Measurements from ENCODE around the gene S1PR2.
A peak's percentile ranks its signal among the peaks of the same experiment; 100 is the strongest.

Gene S1PR2

DNA sequence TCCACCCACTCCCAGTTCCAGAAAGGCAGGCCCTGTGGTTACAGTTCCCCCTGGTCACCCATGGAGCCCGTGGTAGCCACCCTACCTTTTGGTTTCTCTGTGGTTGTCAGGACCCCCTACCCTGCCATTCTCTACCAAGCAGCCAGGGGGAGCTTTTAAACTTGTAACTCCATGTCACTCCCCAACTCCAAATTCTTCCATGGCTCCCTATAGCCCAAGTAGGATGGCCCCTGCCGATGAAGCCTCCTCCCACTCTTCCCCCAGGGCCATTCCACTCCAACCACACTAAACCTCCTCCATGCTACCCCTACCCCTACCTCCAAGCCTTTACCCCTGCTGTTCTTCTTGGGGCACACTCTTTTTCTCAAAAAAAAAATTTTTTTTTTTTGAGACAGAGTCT is 2.2 kb downstream of the S1PR2 start:
- DNase-seq (ENCODE audit: low spot score): no peak
- Histone ChIP-seq H3K27ac (peak overlapping the region in 1 of 2 donors; percentile 62), H3K4me3 (peak overlapping the region; percentile 13)
- TF ChIP-seq, protein P1, sequence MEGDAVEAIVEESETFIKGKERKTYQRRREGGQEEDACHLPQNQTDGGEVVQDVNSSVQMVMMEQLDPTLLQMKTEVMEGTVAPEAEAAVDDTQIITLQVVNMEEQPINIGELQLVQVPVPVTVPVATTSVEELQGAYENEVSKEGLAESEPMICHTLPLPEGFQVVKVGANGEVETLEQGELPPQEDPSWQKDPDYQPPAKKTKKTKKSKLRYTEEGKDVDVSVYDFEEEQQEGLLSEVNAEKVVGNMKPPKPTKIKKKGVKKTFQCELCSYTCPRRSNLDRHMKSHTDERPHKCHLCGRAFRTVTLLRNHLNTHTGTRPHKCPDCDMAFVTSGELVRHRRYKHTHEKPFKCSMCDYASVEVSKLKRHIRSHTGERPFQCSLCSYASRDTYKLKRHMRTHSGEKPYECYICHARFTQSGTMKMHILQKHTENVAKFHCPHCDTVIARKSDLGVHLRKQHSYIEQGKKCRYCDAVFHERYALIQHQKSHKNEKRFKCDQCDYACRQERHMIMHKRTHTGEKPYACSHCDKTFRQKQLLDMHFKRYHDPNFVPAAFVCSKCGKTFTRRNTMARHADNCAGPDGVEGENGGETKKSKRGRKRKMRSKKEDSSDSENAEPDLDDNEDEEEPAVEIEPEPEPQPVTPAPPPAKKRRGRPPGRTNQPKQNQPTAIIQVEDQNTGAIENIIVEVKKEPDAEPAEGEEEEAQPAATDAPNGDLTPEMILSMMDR (IDR thresholded peaks at IDR 0.05): peak; percentile 34

DNA sequence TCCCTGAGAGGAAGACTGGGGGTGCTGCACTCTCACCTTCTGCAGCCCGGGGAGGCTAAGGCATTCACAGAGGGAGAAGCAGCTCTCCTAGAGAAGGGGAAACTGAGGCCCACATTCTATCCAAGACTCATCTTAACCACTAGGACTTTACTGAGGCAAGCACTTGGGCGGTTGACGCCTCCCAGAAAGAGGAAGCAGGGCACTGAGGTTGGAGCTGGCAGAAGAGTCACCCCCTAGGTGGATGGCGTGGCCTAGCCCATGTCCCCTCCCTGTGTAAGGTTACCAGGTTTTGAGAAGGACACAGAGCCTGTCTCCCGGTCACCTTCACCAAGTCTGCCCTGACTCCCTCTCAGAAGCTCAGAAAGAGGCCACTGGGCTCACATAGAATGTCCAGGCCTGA is 2.7 kb downstream of the S1PR2 start:
- DNase-seq (ENCODE audit: low spot score): no peak
- Histone ChIP-seq H3K27ac (peak overlapping the region in 1 of 2 donors; percentile 62), H3K4me3 (peak overlapping the region; percentile 13)
- TF ChIP-seq, protein P1 (IDR thresholded peaks at IDR 0.05): no peak

DNA sequence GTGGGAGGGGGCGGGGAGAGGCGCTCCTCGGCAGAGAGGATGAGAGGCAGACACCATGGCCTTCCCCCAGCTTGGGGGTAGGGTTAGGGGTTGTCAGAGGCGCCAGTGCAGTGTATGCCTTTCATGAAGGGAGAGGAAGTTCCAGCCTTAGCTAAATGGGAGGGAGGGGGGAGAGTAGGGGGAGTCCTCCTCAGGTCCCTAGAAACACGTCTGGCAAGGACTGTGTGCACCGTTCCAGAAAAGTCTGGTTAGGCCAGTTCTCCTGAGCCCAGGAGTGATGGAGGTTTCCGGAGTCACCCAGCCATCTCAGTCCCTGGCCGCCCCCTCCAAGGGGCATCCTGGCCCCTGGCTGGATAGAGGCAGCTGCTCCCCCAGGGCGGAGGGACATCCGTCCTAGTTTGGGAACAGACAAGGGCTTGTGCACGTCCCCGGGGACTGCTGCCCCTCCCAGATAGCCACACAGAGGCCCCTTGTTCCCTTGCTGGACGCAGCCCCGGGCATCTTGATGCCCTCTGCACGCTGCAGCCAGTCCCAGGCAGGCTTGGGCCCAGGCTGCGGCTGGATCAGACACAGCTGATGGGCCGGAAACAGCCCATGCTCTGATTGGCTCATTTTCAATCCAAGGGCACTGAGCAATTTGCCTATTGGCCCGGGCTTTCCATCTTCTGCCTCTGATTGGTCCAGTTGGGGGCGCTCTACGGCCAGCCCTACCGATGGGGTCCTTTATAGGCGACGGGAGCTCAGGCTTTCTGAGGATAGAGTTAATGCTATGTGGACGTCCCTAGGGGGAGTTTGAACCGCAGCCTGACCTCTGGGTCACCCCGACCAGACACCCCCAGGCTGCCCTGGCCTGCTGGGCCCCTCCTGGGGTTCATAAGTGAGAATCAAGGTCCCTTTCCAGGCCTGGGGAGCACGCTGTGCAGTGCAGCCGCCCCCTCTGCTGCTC is 3.8 kb downstream of the S1PR2 start:
- H3K27ac ChIP-seq: peak overlapping the region; percentile 44 to 88
- DNase-seq (ENCODE audit: low spot score): peak; percentile 75
- TF ChIP-seq, protein P1 (IDR thresholded peaks at IDR 0.05): no peak
- peak overlapping the region; percentile 57 for H3K4me3 ChIP-seq

DNA sequence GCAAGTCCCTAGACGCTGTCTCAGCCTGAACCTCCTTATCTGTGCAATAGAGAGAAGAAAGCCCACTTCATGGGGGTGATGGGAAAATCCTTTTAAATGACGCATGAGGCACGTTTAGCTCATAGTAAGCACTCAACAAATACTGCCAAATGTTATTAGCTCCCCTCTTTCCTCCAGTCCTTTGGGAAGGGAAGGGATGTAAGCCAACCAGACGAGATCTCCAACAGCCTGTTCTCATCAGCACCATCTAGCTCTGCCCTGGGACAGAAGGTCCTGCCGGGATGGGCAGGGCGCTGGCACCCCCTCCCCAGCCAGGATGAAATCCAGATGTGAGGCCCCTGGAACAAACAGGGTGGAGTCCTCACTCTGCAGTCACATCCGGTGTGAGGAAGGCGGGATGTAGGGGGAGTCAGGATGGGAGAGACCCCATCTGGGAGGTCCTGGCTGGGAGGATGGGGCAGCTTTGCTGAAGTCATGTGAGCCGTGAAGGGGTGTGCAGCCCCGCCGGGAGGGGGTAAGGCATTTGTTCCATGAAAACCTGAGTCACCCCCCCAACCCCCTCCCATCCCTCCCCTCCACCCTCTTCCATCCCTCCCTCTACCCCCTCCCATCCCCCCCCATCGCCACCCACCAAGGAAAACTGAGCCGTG is 4.6 kb downstream of the S1PR2 start:
- peak overlapping the region; percentile 57 for H3K4me3 ChIP-seq
- TF ChIP-seq, protein P1 (IDR thresholded peaks at IDR 0.05): no peak
- peak overlapping the region; percentile 44 to 88 for H3K27ac ChIP-seq
- peak; percentile 93 for DNase-seq (ENCODE audit: low spot score)

DNA sequence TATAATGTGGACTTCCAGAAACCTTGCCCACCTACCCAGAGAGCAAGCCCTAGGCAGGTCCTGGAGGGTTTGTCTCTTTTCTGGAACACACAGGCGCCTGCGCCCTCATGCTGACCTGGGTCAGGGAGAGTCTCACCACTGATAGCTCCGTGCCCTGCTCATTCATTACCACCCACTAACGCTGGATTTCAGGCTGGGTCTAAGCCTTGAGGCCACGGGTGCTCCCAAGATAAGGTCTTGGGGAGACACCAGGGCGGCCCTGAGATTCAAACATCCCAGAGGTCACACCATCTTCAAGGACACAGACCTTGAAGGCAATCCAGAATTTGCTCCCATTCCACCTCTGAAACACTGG is 5.1 kb downstream of the S1PR2 start:
- Histone ChIP-seq H3K4me3 (peak overlapping the region; percentile 57), H3K27ac (peak overlapping the region; percentile 44 to 88)
- TF ChIP-seq, protein P1 (IDR thresholded peaks at IDR 0.05): no peak
- no peak for DNase-seq (ENCODE audit: low spot score)

DNA sequence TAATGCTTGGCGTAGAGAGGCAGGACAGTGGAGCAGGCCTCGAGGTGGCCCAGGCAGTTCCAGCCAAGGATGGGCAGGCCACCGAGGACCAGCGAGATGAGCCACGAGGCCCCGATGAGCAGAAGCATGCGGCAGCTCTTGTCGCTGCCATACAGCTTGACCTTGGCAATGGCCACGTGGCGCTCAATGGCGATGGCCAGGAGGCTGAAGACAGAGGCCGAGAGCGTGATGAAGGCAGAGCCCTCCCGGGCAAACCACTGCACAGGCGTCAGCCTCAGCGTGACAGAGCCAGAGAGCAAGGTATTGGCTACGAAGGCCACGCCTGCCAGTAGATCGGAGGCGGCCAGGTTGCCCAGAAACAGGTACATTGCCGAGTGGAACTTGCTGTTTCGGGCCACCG is 6.8 kb downstream of the S1PR2 start:
- TF ChIP-seq, protein P1 (IDR thresholded peaks at IDR 0.05): no peak
- DNase-seq (ENCODE audit: low spot score): no peak
- H3K27ac ChIP-seq: no peak overlapping the region
- H3K4me3 ChIP-seq: no peak overlapping the region
